HG02610 (cell line): ENCODE data around the gene FNDC5.

Source experiments
- ATAC-seq: cut with Tn5 transposase; IDR thresholded peaks from one replicate; pipeline ENCODE4 v1.9.1; 2021; ENCODE audit warnings: mild to moderate bottlenecking, moderate library complexity; ENCODE audit not compliant: unreplicated experiment

Gene FNDC5

GRCh38 chr1:32897082-32898049, 26.7 kb upstream of the FNDC5 start:
- ATAC-seq = no peak

GRCh38 chr1:32896451-32896850, 25.7 kb upstream of the FNDC5 start:
- no peak for ATAC-seq

- no peak for ATAC-seq
Measured at GRCh38 chr1:32895325-32896215, 24.9 kb upstream of the FNDC5 start.

GRCh38 chr1:32894681-32895080, 24.0 kb upstream of the FNDC5 start:
- no peak for ATAC-seq

- ATAC-seq = no peak
Measured at GRCh38 chr1:32894019-32894600, 23.4 kb upstream of the FNDC5 start.

- ATAC-seq = no peak
Measured at GRCh38 chr1:32893198-32894018, 22.7 kb upstream of the FNDC5 start.

GRCh38 chr1:32892368-32893197, 21.9 kb upstream of the FNDC5 start:
- no peak for ATAC-seq

GRCh38 chr1:32891630-32892029, 20.9 kb upstream of the FNDC5 start:
- no peak for ATAC-seq

GRCh38 chr1:32891241-32891570, 20.5 kb upstream of the FNDC5 start:
- ATAC-seq = no peak

GRCh38 chr1:32890516-32891240, 20.0 kb upstream of the FNDC5 start:
- ATAC-seq = no peak

GRCh38 chr1:32889731-32890278, 19.1 kb upstream of the FNDC5 start:
- ATAC-seq = no peak

GRCh38 chr1:32888677-32889420, 18.1 kb upstream of the FNDC5 start:
- ATAC-seq = no peak

- ATAC-seq = no peak
Measured at GRCh38 chr1:32888134-32888533, 17.4 kb upstream of the FNDC5 start.

- ATAC-seq = no peak
Measured at GRCh38 chr1:32887623-32888022, 16.9 kb upstream of the FNDC5 start.

- ATAC-seq = no peak
Measured at GRCh38 chr1:32886828-32887414, 16.2 kb upstream of the FNDC5 start.

- ATAC-seq = no peak
Measured at GRCh38 chr1:32886004-32886827, 15.5 kb upstream of the FNDC5 start, which contains the start of gene HPCA. HPCA (plus strand) TSS chr1:32886491; CDS start chr1:32888899, 2,408 bp downstream.

- no peak for ATAC-seq
Measured at GRCh38 chr1:32885676-32886003, 14.9 kb upstream of the FNDC5 start.
